WTC11 (cell line): Measurements from ENCODE around the gene MCUR1. TPM values are rescaled to one million over a fixed set of nuclear protein-coding genes. Genes with fewer than 3 reads are reported as not detected.

Source experiments
- AFF4 ChIP-seq: sonication (generic); formaldehyde crosslinking; IDR thresholded peaks from 2 replicates; pipeline ENCODE4 v1.8.1; 2023; ENCODE audit warnings: mild to moderate bottlenecking, missing genetic modification reagents, borderline replicate concordance
- AR ChIP-seq: fragments of 250-450 bp; sonication (Bioruptor Pico); IDR thresholded peaks from 2 replicates; pipeline ENCODE4 v1.9.0; 2021; ENCODE audit warnings: mild to moderate bottlenecking
- ATF2 ChIP-seq: sonication (generic); formaldehyde crosslinking; IDR thresholded peaks from 2 replicates; pipeline ENCODE4 v1.8.1; 2022; ENCODE audit warnings: low read depth, missing genetic modification reagents, borderline replicate concordance
- E2F5 ChIP-seq: sonication (generic); formaldehyde crosslinking; IDR thresholded peaks from 2 replicates; pipeline ENCODE4 v1.8.1; 2022; ENCODE audit warnings: mild to moderate bottlenecking, moderate library complexity, missing genetic modification reagents
- ESRRA ChIP-seq: sonication (generic); formaldehyde crosslinking; IDR thresholded peaks from 2 replicates; pipeline ENCODE4 v1.8.1; 2022; ENCODE audit warnings: mild to moderate bottlenecking, missing genetic modification reagents, borderline replicate concordance
- FOXP4 ChIP-seq: sonication (generic); formaldehyde crosslinking; IDR thresholded peaks from 2 replicates; pipeline ENCODE4 v1.8.0; 2022; ENCODE audit warnings: mild to moderate bottlenecking, missing genetic modification reagents
- GABPB1 ChIP-seq: sonication (generic); formaldehyde crosslinking; IDR thresholded peaks from 2 replicates; pipeline ENCODE4 v1.8.1; 2023; ENCODE audit warnings: mild to moderate bottlenecking, missing genetic modification reagents
- GTF2I ChIP-seq: fragments of 250-450 bp; sonication (Bioruptor Pico); conservative IDR thresholded peaks from 2 replicates; pipeline ENCODE4 v1.4.0; 2021; ENCODE audit warnings: mild to moderate bottlenecking
- JAZF1 ChIP-seq: fragments of 250-450 bp; sonication (Bioruptor Pico); IDR thresholded peaks from 2 replicates; pipeline ENCODE4 v1.9.0; 2021; ENCODE audit warnings: moderate library complexity, mild to moderate bottlenecking, inconsistent platforms
- NFATC4 ChIP-seq: fragments of 250-450 bp; sonication (Bioruptor Pico); IDR thresholded peaks from 2 replicates; pipeline ENCODE4 v1.9.0; 2021; ENCODE audit warnings: mild to moderate bottlenecking
- NR1H2 ChIP-seq: sonication (generic); formaldehyde crosslinking; IDR thresholded peaks from 2 replicates; pipeline ENCODE4 v1.9.0; 2021; ENCODE audit warnings: mild to moderate bottlenecking, moderate library complexity, missing genetic modification reagents
- PRDM15 ChIP-seq: sonication (generic); formaldehyde crosslinking; IDR thresholded peaks from 2 replicates; pipeline ENCODE4 v1.8.0; 2022; ENCODE audit warnings: missing genetic modification reagents
- RELA ChIP-seq: sonication (generic); formaldehyde crosslinking; IDR thresholded peaks from 2 replicates; pipeline ENCODE4 v1.8.1; 2022; ENCODE audit warnings: missing genetic modification reagents, mild to moderate bottlenecking, borderline replicate concordance
- RORB ChIP-seq: fragments of 250-450 bp; sonication (Bioruptor Pico); IDR thresholded peaks from 2 replicates; pipeline ENCODE4 v1.9.0; 2021; ENCODE audit warnings: mild to moderate bottlenecking
- SMAD4 ChIP-seq: sonication (generic); formaldehyde crosslinking; IDR thresholded peaks from 2 replicates; pipeline ENCODE4 v1.8.0; 2022; ENCODE audit warnings: mild to moderate bottlenecking, missing genetic modification reagents
- ZBTB43 ChIP-seq: sonication (generic); formaldehyde crosslinking; IDR thresholded peaks from 2 replicates; pipeline ENCODE4 v1.8.1; 2023; ENCODE audit warnings: mild to moderate bottlenecking, missing genetic modification reagents
- ZMAT4 ChIP-seq: fragments of 250-450 bp; sonication (Bioruptor Pico); IDR thresholded peaks from 2 replicates; pipeline ENCODE4 v1.9.0; 2021; ENCODE audit warnings: mild to moderate bottlenecking
- ZNF138 ChIP-seq: sonication (generic); formaldehyde crosslinking; conservative IDR thresholded peaks from 2 replicates; pipeline ENCODE4 v1.8.1; 2022; ENCODE audit warnings: mild to moderate bottlenecking, moderate library complexity, missing genetic modification reagents
- ZNF263 ChIP-seq: sonication (generic); formaldehyde crosslinking; IDR thresholded peaks from 2 replicates; pipeline ENCODE4 v1.8.1; 2022; ENCODE audit warnings: low read depth, mild to moderate bottlenecking, moderate library complexity, missing genetic modification reagents
- ZNF423 ChIP-seq: fragments of 250-450 bp; sonication (Bioruptor Pico); IDR thresholded peaks from 2 replicates; pipeline ENCODE4 v2.1.2; 2022; ENCODE audit warnings: mild to moderate bottlenecking, moderate library complexity
- total RNA-seq: library from RNA; stranded (reverse); gene quantifications from 3 replicates; pipeline ENCODE4 v1.2.3, GENCODE V29; 2021

MCUR1 gene
- total RNA-seq, 1 experiment from 2014 or later, result 28.1 TPM

GRCh38 chr6:13814176-13814937, at the start of gene MCUR1 (continued):
- TF ChIP-seq ZBTB43 (CRISPR knock-in tag) (peak; percentile 84), ZMAT4 (no peak), FOXP4 (CRISPR knock-in tag) (peak; percentile 85), ZNF423 (CRISPR knock-in tag) (no peak), JAZF1 (CRISPR knock-in tag) (no peak), RORB (CRISPR knock-in tag) (no peak), ZNF263 (CRISPR knock-in tag) (no peak), GABPB1 (peak; percentile 43), E2F5 (CRISPR knock-in tag) (peak; percentile 49; the same call in 1 of the 2 replicates), NR1H2 (CRISPR knock-in tag) (no peak), ESRRA (no peak), AR (CRISPR knock-in tag) (no peak), RELA (no peak), PRDM15 (CRISPR knock-in tag) (no peak), SMAD4 (CRISPR knock-in tag) (no peak), AFF4 (CRISPR knock-in tag) (no peak), GTF2I (CRISPR knock-in tag) (no peak), ATF2 (CRISPR knock-in tag) (no peak), ZNF138 (CRISPR knock-in tag) (no peak), NFATC4 (CRISPR knock-in tag) (no peak)
